Stimulated activated CD4-positive, alpha-beta T cell treated with anti-CD3 and anti-CD28 coated beads, Interleukin-12 subunit alpha, Interleukin-12 subunit beta, amount 100 ng/mL, for 24 hours (primary cell): ENCODE measurements around the gene IRS1.

ENCODE experiments used
- DNase-seq, 2 experiments: peaks; one replicate each; pipeline ENCODE4 v3.0.0-alpha.2; 2020; ENCODE audit warnings: low read depth in 2 of 2

Gene IRS1

DNA sequence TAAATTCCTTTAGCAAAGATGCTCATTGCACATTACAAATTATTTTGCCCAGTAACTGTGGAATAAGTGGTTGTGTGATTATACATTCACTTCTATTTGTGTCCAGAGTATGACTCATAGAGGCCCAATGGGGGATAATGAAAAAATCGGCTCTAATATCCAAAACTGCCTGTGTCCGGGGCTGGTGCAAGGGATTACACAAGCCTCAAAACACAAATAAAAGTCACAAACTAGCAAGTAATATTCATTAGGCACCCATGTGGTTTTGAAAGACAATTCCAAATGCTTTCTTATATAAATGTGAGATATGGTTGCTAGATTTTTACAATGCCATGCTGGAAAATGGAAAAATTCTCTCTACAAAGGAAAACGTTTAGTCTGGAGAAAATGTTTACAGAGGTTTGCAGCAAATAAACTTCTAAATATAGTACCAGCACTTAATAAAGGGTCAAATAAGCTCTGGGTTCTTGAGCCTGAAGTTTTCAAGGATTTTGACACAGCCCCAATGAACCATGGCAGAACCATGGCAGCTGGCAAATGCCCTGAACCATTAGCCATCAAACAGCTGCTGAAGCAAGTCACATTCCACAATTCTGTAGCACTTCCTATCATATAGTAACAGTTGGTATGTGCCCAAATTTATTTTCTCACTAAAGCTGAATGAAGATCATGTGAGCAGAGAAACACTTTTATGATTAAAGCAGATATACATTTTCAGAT, 40.5 kb downstream of the IRS1 start:
- no peak for DNase-seq

DNA sequence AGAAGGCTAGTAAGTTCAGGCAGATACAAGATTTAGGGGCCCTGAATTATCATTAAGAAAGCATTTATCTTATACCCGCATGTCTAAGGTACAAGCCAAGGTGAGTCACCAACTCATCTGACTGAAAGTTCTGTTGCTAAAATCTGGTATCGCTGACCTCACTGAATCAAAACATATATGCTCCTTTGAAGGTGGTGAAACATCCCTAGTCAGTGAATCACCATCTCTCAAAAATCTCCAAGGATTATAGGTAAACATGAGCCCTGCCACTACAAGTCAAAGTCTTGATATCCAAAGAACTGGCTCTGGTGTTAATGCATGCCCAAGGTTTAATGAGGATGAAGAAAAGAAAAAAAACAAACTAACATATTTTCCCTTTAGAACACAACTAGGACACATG, 43.5 kb downstream of the IRS1 start:
- no peak for DNase-seq

DNA sequence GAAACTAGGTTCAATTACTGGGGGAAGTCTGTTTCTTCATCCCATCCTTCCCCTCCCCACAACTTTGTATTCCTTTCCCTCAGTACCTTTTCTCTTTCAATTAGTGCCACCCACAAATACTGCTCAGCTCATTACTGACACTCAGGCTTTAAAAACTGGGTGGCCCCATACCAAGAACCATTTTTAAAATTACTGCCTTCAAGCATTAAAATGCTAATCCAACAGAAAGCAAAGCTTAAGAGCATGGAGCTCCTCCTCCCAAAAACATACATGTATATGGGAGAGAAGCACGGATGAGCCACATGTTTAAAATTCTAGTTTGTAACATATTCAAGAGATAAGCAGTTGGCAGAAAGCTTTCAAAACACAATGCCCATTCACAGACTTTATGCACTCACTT, 44.0 kb downstream of the IRS1 start:
- no peak for DNase-seq

DNA sequence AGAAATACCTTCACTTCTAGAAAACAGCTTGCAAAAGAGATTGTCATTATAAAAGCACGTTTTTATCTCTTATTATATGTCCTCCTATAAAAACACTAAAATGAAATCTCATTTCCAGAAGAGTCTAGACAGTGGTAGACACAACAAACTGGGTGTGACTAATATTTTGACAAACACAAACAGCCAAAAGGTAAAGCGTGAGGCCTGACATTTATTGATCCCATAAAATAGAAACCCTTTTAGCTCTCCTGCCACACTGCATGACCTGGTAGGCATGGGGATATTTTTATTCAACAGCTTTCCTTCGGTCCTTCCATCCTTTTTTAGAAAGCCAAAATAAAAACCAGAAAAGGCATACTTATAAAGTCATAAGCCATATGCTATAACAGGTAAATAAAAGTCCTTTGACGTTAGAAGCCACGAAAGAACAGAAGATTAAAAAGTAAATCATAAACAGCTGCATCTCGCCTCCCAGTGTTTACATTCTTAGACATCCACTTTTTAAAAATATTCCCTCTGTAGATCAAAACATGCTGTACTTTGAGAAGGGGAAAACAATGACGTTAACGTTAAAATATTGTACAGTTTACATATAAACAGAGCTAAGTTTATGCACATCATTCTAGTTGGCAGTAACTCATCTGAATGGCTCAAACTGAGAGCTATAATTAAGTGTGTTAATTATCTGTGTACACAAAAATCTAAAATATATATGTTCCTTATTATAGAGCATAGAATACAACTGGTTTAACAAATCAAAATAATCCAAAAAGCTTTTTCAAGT, 44.6 kb downstream of the IRS1 start:
- no peak for DNase-seq

DNA sequence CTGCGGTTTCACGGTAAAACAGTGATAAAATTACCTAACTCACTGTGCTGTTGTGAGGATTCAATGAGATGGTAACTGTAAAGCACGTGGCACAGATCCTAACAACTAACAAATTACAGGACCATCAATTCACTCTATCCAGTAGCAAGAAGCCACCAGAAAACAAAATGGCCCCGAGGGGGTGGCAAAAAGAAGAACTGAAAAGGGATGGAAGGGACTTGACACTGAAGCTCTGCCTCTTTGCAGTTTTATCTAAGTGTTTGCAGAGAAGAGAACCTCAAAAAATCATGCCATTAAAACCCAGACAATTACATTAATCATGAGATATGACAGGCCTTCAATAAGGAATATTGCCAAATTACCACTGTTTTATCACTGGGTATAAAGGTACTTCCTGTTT, 46.7 kb downstream of the IRS1 start:
- no peak for DNase-seq

DNA sequence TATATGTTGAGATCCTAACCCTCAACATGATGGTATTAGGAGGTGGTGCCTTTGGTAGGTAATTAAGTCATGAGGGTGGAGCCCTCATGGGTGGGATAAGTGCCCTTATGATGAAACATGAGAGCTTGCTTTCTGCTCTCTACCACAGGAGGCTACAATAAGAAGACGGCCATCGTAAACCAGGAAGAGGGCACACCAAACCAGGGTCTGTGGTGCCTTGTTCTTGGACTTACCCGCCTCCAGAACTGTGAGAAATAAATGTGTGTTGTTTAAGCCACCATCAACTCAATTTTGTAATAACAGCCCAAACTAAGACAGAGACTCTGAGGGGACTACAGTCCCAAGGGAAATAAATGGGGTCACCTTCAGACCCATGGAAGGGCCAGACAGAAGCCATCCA, 52.3 kb downstream of the IRS1 start:
- DNase-seq = no peak

DNA sequence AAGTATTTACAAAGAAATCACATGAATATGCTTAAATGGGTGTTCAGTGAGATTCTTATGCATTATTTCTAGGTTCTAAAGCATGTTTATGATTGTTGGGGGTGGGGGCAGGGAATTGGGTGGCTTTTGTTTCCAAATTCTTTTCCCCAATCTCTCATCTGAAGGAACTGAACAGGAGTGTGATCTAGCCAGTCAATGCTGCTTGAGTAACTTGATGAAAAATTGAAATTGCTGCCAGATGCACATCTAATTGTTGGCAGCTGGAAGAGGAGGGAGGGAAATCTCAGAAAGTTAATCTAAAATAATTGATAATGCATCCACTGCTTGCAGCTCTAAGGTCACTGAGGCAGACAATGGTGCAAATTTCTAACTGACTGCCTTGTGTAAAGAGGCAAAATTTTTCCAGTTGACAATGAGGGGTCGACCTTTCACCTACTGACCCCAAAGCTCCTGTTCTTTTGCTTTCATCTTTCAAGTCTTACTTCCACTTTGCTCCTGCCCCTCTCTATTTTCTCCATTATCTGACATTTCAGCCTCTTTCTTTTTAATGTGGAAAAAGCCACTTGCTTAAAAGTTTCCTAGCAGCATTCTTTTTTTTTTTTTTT, 53.3 kb downstream of the IRS1 start:
- DNase-seq = no peak

DNA sequence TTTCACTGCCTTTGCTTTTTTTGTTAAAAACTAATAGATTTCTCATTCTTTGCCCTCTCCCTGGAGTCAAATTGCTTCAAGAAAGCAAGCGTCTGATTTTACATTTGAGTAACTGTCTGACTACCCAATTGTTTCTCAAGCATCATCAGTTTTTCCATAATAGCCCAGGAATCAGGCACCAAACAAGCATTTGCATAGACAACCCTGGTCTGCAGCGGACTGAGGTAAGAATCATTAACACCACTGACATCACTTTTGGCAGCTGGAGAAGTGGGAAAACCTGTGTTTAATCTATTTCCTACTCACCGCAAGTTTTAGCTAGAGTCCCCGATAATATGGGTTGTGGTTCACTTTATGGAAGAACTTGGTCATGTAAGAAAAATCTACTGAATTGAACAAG, 55.7 kb downstream of the IRS1 start:
- no peak for DNase-seq

DNA sequence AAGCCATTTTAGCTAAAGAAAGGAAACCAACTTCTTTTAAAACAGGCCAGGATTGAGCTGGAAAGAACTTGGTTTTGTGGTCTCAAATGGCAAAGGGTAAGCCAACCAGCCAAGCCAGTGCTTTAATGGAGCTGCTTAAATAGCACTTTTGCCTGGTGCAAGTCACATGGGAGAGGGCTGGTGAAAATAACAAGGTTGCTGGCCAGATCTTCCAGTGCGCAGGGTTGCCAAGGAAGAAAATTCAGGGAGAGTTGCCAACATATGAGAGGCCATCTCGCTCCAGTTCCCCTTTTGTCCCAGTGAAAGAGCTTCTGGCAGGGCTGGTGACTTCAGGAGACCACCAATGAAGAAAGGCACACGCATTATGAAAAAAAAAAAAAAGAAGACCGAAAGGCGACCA, 57.3 kb downstream of the IRS1 start:
- no peak for DNase-seq

DNA sequence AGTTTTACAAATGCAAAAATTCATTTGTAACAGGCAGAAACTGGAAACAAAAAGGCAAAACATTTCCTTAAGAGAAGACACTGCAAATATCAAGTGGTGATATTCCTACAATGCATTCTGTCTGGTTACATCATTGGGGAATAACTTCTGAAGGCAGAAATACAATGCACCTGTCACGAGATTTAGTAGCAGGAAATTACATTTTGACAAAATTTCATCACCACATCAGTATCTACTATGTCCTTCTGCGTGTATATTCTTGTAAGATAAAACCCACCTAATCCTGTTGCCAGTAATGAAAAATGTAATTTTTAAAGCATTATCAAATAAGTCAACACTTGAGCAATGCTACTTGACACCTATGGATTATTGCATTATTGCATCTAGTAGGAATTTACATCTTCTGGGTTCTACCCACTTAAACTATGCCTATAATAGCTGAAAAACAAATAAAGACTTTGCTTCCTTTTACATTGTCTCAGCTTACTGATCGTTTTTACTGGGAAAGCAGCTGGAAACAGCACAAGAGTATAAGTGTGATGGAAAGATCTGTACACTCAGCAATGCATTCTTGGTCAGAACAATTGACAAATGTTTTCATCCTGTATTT, 59.5 kb downstream of the IRS1 start:
- no peak for DNase-seq

DNA sequence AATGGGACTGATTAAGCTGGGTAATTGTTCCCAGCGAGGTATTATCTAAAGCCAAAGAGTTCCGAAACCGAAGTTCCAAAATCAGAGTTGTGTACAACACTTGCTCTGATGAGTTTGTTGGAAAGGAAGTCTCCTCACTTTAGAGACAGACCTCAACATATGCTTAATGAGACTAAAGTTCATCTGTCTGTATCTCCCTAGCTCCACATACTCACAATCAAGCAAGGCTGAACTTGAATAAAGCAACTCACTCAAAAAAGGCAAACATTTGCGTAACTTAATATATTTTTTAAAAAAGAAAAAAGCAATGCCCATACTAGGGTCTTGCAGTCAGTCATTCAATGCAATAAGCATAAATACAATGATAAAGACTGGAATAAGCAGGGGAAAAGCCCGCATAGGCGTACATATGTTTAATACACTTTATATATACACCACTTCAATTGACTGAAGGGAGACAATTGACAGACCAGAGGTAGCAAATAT, 60.0 kb downstream of the IRS1 start:
- no peak for DNase-seq

DNA sequence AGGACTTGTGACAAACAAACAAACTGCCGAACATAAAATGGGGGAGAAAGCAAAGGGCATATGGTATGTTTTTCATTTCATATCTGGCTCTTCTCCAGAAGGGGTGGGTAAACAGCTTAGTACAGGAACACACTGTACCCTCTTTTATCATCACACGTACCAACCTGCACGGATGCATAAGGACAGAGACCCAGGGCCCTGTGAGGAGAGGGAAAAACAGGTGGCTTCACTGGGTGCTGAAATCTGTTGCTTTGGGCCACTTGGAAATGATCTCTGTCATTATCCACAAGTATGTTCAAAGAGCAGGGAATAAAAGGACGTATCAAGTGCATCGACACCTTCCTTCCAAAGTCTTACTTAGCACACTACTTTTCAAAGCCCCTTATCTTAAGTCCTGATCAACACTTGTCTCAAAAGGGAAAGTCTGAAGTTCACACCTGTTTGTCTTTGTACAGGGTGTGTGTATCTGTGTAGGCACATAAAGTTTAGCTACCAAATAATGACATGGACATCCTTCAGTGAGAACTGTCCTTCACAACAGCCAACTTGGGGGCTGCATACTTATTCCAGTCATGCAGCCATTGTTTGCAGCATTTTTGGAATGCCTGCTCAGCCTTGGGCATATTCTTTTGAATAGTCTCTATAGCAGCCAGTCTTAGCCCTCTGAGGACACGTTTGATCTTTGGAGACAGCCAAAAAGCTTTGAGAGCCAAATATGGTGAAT, 60.6 kb downstream of the IRS1 start:
- DNase-seq = no peak

DNA sequence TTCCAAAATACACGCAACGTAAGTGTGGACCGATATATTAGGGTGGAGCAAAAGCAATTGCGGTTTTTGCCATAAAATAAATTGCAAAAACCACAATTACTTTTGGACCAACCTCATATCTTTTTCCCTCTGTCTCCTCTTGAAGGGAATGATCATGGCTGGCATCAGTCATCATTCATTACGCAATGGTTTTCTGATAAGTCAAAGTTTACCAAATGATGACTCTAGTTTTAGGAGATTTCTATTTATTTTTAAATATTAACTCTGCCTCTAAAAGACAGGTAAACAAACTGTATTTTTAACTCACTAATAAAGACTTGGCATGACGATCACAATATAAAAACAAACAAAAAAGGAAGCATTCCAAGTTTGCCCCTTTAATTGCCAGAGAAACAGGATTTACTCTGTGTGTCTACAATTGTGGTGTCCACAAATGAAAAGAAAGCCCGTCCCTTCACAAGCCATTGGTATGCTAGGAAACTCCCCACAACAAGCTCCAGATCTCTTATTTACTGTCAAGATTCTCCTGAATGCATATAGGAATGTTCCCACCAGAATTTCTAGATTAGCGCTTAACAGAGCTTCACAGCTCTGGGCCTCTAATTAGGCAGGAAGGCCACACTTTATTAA, 61.3 kb downstream of the IRS1 start:
- no peak for DNase-seq

DNA sequence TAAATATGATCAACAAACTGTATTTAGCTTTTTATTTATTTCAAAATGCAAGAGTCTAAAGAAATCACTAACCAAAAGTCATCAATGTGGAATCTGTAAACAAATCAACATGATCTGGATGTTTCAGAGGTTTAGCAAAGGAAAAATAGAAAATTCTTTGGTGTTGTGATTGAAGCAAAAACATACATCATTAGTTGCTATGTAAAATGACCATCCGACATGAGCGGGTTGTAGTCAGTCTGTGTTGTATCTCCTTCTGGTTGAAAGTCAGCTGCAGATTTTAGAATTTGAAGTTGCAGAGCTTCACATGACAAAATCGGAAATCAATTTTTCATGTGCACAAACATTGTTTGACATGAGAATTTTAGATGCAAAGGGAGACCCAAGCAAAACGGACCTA, 63.2 kb downstream of the IRS1 start:
- DNase-seq = no peak

DNA sequence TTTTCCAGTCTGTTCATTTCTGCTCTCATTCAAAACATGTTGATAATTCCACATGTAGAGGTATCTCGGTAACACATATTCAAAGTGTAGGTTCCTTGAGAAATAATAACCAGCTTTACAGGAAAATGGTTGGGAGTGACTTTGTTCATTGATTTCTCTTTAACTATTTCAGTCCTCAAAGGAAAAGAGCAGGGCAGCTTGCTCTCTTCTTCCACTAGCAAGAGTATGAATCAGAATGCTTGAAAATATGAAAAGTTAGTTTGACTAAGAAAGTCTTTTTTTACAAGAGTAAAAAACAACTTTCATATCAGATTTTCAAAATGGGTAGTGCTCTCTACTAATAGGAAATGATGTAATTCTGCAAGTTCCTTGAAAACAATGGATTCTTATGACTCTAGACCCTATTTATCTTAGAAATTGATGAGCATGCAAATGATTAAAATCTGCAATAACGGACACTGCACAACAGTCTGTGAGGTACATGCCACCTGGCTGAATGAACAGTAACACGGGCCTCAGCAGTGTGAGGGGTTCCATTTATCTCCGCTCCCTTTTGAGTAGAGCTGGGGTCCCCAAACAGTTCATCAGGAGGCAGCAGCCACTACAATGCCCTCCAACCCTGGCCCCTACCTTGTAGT, 65.6 kb downstream of the IRS1 start:
- no peak for DNase-seq

DNA sequence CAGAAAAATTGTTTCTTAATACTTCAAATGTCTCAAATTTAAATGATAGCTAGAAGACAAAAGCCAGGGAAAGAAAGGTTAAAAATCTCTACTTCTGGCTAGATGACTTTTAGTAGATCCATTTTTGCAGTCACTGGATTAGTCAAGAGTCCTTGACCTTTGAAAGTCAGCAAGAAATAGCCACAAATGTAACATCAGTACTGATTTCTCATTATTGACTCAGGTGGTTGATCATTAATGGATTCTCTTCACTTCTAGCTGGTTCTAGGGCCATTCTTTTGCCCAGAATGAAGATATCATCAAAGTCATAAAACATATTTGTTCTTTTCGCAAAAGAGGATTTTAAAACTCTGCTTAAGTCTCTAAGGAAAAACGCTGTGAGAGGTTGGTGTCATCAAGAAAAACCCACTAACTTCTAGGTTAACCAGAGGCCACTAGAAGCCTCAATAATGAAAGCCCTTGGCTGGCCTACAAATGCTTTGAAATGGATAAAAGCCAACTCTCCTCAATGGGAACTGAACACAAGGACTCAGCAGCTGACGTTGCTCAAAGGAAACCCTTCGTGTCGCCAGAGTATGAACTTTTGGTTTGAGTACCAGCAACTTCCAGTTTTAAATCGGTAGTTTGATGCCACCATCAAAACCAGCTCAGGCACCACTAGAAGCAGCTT, 66.3 kb downstream of the IRS1 start:
- DNase-seq = no peak

DNA sequence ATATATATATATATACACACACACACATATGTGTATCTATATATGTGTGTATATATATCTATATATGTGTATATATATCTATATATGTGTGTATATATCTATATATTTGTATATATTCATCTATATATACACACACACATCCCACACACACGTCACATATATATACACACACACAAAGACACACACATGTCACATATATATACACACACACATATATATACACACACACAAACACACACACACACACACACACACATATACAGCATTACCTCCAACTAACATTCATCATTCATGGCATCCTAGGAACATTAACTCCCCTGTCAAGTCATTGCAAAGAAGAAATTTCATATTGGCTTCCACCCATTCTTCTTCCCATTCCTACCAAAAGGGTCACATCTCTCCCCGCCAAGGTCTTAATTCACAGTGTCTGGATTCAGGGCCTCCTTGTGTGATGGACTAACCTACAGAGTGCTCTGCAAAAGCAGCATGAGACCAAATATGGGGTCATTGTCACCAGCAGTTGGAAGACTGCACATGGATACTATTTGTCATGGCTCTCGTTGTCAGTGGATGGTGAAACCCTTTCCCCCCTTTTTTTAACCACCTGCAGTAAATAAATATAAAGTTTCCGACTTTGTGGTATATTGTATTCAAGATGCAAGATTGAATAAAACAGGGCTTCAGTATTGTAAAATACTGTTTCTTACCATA, 67.0 kb downstream of the IRS1 start:
- no peak for DNase-seq

DNA sequence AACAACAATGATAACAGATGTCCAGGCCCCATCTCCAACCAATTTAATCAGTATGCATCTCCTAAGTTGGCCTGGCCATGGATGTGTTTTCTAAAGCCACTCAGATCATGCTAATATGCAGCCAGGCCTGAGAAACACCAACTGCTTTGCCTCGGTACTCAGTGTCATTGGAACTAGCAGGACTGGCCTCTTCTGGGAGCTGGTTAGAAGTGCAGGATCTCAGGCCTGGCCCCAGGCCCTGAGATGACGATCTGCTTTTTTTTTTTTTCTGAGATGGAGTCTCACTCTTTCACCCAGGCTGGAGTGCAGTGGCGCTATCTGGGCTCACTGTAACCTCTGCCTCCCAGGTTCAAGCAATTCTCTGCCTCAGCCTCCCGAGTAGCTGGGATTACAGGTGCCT, 69.1 kb downstream of the IRS1 start:
- no peak for DNase-seq

DNA sequence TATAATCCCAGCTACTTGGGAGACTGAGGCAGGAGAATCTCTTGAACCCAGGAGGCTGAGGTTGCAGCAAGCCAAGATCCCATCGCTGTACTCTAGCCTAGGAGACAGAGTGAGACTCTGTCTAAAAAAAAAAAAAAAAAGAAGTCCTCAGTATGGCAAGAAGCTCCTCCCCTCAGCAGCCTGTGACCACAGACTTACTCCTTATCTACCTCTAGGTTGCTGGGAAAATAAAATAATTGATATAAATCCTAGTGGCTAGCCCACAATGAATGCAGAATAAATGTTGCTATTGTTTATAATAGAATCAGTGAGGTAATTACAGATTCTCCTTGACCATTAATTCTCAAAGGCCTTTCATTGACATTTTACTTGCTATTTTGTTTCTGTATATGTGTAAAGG, 70.6 kb downstream of the IRS1 start:
- no peak for DNase-seq

DNA sequence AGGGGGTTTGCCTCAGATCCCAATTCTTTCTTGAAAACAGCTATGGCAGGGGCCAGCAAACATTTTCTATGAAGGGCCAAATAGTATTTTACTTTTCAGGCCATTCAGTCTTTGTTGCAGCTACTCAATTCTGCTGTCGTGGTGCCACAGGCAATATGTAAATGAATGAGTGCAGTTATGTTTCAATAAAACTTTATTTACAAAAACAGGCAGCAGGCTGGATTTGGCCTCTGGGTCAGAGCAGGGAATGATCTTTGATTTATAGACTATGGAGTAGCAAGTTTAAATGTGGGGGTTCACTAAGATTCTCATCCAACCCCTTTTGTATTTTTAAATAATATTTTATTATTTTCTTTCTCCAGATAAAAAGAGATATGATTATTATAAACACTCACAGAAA, 72.4 kb downstream of the IRS1 start:
- DNase-seq = no peak
